AML-193 (cell line): ENCODE results near the gene RASGEF1B.
"Not testable (repeated sequence)": the region's sequence is repeated elsewhere in the genome, so short reads cannot be mapped to it uniquely, and the experiment has no call there.

Source experiments
- DNase-seq, 2 experiments: peaks; one replicate each; lab custom pipeline; 2025; lab: John Stamatoyannopoulos, UW

Gene RASGEF1B

GRCh38 chr4:81429031-81429430 is 42.7 kb downstream of the RASGEF1B start:
- DNase-seq = no peak

GRCh38 chr4:81428002-81428401 is 43.7 kb downstream of the RASGEF1B start:
- DNase-seq = no peak

GRCh38 chr4:81427344-81427821 is 44.3 kb downstream of the RASGEF1B start:
- DNase-seq = no peak

GRCh38 chr4:81426770-81427289 is 44.9 kb downstream of the RASGEF1B start:
- DNase-seq = no peak

- no peak for DNase-seq
Observed at GRCh38 chr4:81424816-81425755, 46.6 kb downstream of the RASGEF1B start.

- no peak for DNase-seq
Observed at GRCh38 chr4:81424336-81424735, 47.4 kb downstream of the RASGEF1B start.

- DNase-seq = no peak
Observed at GRCh38 chr4:81422595-81422994, 49.1 kb downstream of the RASGEF1B start.

- peak; percentile 85 to 91 for DNase-seq
Observed at GRCh38 chr4:81421346-81422218, 50.1 kb downstream of the RASGEF1B start.

GRCh38 chr4:81418572-81418971 is 53.1 kb downstream of the RASGEF1B start:
- DNase-seq = no peak

GRCh38 chr4:81412946-81413495 is 58.7 kb downstream of the RASGEF1B start:
- DNase-seq = no peak

GRCh38 chr4:81410680-81411079 is 61.0 kb downstream of the RASGEF1B start:
- DNase-seq = no peak

- DNase-seq = no peak
Observed at GRCh38 chr4:81409836-81410235, 61.9 kb downstream of the RASGEF1B start.

GRCh38 chr4:81408341-81408740 is 63.4 kb downstream of the RASGEF1B start:
- no peak for DNase-seq

GRCh38 chr4:81407726-81408125 is 64.0 kb downstream of the RASGEF1B start:
- no peak for DNase-seq

- not testable (repeated sequence) for DNase-seq
Observed at GRCh38 chr4:81406481-81406880, 65.2 kb downstream of the RASGEF1B start.

- peak; percentile 80 to 89 for DNase-seq
Observed at GRCh38 chr4:81405900-81406401, 65.8 kb downstream of the RASGEF1B start.

- DNase-seq = no peak
Observed at GRCh38 chr4:81404741-81405140, 67.0 kb downstream of the RASGEF1B start.

- no peak for DNase-seq
Observed at GRCh38 chr4:81404294-81404693, 67.4 kb downstream of the RASGEF1B start.

- no peak for DNase-seq
Observed at GRCh38 chr4:81399306-81400086, 72.2 kb downstream of the RASGEF1B start.

GRCh38 chr4:81398379-81398778 is 73.3 kb downstream of the RASGEF1B start:
- no peak for DNase-seq

- no peak for DNase-seq
Observed at GRCh38 chr4:81397635-81398034, 74.1 kb downstream of the RASGEF1B start.
